Activated T-cell treated with anti-CD3 and anti-CD28 coated beads for 4 hours (primary cell): ENCODE data around the gene NRDC.

Source experiments
- DNase-seq: peaks from one replicate; pipeline ENCODE4 v3.0.0-alpha.2; 2020

The NRDC gene

DNA sequence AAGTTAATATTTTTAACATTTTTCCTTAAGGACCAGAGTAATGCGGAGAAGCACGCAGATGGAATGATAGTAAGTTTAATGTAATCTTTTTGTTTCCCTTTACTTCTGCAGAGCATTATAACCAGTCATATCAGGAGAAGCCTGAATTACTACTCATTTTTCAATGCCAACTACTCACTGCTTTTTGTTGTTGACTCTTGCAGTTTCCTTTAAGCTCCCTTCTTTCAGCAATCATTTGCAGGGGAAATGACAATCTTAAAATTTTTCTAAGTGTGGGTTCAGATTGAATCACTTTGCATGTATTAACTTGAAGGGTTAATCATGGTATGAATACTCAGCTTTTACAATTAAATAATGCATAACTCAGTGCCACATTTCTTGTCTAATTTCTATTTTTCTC is 122.2 kb downstream of the NRDC start:
- DNase-seq, result no peak

DNA sequence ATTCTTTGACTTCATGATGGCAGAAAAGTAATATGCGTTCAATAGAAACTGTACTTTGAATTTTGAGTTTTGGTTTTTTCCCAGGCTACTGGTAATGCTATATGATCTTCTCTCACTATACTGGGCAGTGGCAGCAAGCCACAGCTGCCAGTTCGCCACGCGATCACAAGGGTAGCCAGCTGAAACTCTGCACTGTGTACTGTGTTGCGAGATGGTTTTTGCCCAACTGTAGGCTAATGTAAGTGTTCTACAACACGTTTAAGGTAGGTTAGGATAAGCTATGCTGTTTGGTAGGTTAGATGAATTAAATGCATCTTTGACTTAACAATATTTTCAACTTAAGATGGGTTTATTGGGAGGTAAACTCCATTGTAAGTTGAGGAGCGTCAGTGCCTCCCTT is 123.1 kb downstream of the NRDC start:
- no peak for DNase-seq

DNA sequence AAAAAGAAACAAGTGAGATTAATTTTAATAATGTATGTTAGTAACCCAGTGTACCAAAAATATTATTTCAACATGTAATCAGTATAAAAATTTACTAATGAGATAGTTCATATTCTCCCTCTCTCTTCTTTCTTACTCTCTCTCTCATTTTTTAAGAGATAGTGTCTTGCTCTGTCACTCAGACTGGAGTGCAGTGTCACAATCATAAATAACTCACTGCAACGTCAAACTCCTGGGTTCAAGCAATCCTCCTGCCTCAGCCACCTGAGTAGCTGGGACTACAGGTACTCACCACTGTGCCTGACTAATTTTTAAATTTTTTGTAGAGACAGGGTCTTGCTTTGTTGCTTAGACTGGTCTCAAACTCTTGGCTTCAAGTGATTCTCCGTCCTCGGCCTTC is 123.9 kb downstream of the NRDC start:
- DNase-seq, result no peak

DNA sequence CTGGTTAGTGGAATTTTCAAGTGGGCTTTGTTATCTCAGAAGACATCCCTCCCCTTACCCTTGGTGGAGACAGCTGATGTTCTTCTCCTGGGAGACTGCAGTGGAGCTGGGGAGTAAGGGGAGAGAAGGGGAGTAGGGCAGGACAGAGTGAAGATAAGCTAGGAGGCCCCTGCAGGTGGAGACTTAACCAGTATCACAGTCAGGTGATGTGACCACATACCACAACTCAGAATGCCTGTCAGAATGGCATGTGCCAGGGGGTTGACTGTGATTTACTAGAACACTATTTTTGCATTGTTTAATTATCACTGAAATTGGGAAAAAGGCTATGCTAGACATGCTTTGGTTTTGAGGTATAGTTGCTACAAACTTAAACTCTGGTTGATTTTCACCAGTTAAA is 124.6 kb downstream of the NRDC start:
- DNase-seq, result no peak

DNA sequence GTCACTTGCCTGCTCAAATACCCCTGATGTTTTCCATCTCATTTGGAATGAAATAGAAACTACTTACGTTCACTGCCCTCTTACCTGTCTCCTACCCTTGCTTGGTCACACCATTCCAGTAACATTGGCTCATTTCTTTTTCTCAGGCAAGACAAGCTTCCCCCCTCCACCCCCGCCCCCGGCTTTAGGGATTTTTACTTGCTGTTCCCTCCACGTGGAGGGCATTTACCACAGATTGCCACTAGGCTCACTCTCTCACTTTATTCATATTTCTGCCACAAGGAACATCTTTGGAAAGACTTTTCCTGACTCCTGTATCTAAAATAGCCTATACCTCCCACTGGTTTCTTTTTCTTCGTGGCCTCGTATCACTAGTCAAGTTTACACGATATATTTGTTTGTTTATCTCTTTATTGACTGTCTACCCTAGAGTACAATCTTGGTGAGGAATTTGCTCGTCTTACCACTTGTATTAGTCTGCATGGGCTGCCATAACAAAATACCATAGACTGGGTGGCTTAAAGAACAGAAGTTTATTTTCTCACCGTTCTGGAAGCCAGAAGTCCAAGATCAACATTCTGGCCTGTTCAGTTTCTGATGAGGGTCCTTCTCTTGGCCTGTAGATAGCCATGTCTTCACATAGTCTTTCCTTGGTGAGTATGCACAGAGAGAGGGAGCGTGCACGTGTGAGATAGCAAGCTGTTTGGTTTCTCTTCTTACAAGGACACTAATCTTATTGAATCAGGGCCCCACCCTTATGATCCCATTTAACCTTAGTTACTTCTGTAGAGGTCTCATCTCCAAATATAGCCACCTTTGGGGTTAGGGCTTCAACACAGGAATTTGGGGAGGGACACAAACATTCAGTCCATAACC is 126.2 kb downstream of the NRDC start:
- DNase-seq, result no peak

DNA sequence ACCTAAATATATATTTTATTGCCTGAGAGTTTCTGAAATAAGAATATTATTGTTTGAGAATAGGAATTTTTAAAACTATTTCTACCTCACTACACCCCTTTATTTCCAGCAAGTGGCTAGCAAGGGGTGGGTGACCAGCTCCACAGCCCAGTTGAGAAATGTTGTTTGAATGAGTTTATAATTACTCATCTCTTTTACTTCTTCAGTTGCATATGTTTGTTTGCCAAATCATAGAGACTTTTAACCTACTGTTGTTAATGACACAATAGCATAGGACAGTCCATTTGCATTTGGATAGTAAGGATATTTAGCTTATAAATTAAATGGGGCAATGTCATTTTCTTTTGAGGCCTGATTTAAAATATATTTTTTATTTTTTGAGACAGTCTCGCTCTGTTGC is 127.8 kb downstream of the NRDC start:
- DNase-seq, result no peak

DNA sequence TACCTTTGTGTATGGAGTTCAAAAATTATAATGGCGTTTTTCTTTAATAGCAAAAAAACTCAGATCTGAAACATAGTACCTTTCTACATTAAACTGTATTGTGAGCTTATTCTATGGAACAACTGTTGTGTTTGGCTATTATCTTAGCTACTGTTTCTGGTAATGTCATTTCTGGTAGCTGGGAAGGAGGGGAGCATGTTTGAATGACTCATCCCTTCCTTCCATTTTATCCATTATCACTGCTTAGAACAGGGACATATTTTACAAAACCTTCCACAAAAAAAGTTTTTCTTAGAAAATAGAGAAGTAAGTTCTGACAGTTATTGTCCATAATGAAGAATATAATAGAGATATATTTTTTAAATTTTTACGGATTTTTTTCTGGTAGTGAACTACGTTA is 128.3 kb downstream of the NRDC start:
- no peak for DNase-seq

DNA sequence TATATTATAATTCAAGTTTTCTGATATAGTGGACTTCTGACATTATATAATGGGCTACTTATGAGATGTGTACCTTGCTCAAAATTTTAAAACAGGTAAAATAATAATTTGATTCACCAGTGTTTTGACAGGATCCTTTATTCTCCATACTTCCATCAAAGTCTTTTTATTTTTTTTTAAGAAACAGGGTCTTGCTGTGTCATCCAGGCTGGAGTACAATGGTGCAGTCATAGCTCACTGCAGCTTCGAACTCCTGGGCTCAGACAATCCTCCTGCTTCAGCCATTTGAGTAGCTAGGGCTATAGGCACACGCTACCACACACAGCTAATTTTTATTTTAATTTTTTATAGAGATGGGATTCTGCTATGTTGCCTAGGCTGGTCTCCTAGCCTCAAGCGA is 129.4 kb downstream of the NRDC start:
- no peak for DNase-seq

DNA sequence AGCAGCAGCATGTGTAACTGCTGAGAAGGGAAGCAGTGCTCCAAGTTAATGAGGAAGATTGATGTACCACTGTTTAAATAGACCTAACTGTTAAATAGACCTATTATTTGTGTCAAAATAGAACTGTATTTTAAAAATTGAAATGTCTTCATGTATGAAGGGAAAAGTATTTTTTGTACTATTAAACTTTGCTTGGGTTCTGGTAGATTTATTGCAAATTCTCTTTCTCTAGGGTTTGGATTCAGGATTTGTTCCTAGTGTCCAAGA is 133.3 kb downstream of the NRDC start:
- no peak for DNase-seq

DNA sequence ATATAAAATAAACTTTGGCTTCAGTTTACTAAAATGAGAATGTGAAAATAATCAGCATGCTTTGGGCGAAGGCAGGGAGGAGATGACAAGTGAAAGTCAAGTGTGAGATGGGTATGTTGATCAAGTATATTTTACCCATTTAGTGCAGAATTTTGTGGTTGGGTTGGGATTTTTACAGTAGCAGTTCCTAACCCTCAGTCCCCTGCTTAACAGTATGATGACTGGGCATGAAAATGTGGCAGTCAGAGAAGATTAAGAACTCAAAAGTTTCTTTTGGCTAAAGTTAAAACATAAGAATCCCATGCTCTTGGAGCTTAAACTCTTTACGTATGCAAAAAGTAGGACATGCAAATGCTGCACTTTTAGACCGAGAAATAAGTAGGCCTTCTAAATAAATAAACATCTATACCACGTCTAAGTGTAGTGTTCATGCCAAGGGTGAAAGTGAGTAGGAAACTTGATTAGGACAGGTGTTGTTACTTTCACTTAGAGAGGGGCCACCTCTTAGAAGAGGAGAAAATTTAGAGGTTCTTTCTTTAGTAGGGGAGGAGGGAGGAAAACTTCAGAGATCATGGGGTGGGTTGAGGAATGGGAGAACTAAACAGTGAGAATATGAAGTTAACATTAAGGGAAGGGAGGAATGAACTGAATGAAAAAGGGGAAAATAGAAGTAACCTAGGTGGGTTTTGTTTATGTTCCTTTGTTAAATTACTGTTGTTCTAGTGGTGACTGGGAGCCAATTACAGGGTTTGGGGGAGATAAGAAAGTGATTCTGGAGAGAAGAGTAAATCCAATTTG is 133.8 kb downstream of the NRDC start:
- no peak for DNase-seq

DNA sequence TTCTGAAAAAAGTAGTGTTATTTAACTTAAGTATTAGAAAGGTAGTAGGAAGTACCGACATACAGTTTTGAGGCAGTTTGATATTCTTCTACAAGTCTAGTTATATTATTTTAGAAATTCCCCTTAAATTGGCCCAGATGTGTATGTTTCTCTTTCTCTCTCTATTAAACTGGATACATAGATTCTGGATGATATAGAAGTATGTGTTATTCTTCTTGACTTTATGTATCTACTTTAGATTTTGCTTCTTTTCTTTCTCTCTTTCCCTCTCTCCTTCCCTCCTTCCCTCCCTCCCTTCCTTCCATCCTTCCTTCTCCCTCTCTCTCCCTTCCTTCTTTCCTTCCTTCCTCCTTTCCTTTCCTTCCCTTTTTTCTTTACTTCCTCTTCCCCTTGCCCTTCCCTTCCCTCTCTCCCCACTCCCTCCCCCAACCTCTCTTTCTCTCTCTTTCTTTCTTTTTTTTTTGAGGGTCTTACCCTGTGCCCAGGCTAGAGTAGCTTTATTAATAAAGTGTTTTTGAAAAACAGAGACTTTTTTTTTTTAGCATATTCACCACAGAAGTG is 137.3 kb downstream of the NRDC start:
- no peak for DNase-seq

DNA sequence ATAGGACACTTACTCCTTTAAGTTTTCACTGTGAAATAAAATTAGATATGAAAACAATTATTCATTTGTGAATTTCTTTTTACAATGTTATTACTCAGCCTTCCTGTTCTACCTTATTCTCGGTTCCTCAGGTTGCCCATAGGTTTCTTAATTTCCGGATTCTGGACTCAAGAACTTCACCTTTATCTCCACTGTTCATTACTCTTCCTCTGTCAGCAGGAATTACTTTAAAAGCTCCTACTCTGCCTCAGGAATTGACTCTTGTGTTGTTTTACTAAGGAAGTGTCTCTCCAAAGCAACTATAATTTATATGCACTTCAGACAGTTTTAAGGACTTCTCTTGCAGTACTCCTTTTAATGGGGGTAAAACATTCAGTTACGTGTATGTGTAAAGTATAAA is 137.9 kb downstream of the NRDC start:
- DNase-seq, result no peak
